ENCODE results near the gene ANKRD17.

- TF ChIP-seq CTCF (IDR thresholded peaks at IDR 0.05; ENCODE audit: insufficient read depth, low read depth, low read length) (no peak), EZH2 (IDR thresholded peaks at IDR 0.05; ENCODE audit: insufficient read depth, low read length) (no peak)
Observed at GRCh38 chr4:73098713-73099112, 159.9 kb downstream of the ANKRD17 start.
